Measurements from ENCODE around the gene FBXO45. TPM values are rescaled to one million over a fixed set of nuclear protein-coding genes. Genes with fewer than 3 reads are reported as not detected.
"Not testable (repeated sequence)": the region's sequence is repeated elsewhere in the genome, so short reads cannot be mapped to it uniquely, and the experiment has no call there.

The FBXO45 gene, protein sequence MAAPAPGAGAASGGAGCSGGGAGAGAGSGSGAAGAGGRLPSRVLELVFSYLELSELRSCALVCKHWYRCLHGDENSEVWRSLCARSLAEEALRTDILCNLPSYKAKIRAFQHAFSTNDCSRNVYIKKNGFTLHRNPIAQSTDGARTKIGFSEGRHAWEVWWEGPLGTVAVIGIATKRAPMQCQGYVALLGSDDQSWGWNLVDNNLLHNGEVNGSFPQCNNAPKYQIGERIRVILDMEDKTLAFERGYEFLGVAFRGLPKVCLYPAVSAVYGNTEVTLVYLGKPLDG
- 7.9 TPM for total RNA-seq
- long read RNA-seq, full-length matches to known transcripts = 35 of 37 reads
- long read RNA-seq, partial matches to known transcripts = 1 of 37 reads
- long read RNA-seq, other reads (novel, unspliced or antisense) = 1 of 37 reads

DNA sequence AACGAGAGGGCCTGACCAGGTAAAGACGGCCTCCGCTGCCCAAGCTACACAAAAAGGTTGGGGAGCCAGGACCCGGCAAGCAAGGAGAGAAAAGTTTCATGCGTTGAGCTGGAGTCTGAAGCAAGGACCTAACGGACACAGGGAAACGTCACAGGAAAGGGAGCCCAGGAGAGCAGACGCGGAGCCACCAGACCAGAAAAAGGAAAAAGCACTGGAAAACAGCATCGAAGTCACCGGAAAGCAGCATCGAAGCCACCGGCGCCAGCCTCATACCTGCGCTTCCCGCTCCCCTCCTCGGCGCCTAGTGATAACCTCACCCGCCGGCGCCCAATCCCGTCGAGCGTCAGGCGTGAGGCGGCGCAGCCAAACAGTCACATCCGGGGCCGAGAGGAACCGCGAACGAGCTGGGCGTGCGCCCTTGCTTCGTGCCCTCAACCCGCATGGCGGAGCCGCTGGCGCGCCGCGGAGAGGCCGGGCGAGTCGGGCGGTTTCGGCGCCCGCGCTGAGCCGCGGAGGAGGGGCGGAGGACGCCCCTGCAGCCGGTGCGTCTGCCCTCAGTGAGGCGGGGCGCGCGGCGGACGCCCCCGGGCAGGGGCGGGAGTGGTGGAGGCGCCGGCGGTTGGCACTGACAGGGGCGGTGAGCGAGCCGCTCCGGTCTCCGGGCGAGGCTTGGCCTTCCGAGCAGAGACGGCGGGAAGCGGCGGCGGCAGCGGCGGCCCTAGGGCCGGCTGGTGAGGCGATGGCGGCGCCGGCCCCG, at the start of gene FBXO45, which contains the start of gene WDR53:
TSS of gene FBXO45 (plus strand) at position 415 of the 757 bp plus-strand sequence. CDS start at position 740, 325 bp downstream.
TSS of gene WDR53 (minus strand) at position 309 of the 757 bp plus-strand sequence. CDS start 7,079 bp downstream, outside the sequence.
- DNase-seq = peak; percentile 97
- peak; percentile 100 for ATAC-seq (ENCODE audit: poor library complexity)
- intact Hi-C loops (cut with DNase I) = no loop called here

DNA sequence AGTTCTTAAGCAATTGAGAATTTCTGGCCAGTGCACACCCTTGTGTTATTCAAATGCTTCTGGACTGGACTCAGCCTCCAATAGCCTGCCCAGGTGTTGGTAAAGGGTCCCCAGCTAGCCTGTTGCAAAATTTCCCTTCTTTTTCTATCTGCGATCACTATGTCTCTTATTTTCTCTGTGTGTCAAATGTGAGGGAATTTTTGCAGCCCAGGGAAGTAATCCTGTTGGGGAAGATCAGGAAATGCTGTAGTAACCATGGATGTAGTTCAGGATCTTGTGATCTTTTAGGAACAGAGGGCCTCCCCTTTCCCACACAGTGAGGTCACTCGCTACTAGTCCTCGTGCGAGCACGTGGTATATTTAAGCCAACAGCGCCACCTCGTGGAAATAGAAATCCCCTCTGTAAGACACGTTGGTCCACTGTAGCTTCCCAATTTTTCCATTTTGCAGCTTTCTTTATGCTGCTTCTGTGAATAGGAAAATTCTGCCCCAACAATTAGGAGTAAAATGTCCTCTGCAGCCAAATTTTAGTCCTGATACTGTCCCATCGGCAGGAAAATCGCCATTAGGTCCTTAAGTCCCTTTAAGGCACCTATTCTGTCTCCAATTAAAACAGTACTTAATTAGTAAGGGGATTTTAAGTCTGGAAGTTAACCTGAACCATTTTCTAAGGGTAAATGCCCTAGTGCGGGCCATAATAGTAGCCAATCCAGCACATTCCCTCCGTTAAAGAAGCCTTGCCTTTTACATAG, 49.3 kb upstream of the FBXO45 start:
- peak; percentile 83 for ATAC-seq (ENCODE audit: poor library complexity)
- DNase-seq = peak; percentile 62
- intact Hi-C loops (cut with DNase I) = loop anchor here (5.0 kb wide), 1 partner anchor 267 kb away; no protein-coding TSS in a partner anchor

DNA sequence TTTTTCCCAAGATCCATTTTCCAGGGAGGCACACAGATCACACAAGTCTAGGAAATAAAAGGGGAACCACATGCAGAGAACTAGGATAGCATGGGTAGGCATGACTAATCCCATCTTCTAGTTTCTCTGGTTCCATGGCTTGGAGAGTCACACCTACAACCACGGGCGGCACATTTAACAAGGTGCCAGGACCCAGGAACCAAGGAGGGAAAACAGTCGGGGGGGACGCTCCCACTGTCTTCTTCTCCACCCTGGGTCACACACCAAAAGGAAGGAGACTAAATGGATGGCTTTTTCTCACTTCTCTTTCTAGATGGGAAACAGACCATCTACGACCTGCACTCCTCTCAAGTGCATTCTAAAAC, 48.8 kb upstream of the FBXO45 start:
- ATAC-seq (ENCODE audit: poor library complexity) = no peak
- DNase-seq = no peak
- intact Hi-C loops (cut with DNase I) = loop anchor here (5.0 kb wide), 1 partner anchor 267 kb away; no protein-coding TSS in a partner anchor

DNA sequence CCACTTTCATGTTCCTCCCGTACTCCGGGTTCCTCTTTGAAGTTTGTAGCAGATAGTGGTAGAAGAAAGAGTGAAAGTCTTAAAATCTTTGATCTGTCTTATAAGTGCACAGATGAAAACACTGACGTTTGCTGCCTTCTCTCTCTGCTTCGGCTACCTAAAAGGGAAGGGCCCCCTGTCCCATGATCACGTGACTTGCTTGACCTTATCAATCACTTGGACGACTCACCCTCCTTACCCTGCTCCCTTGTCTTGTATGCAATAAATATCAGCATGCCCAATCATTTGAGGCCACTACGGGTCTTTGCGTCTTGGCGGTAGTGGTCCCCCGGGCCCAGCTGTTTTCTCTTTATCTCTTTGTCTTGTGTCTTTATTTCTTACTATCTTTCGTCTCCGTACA, 47.2 kb upstream of the FBXO45 start:
- ATAC-seq (ENCODE audit: poor library complexity); intact Hi-C loops (cut with DNase I): not testable (repeated sequence)

DNA sequence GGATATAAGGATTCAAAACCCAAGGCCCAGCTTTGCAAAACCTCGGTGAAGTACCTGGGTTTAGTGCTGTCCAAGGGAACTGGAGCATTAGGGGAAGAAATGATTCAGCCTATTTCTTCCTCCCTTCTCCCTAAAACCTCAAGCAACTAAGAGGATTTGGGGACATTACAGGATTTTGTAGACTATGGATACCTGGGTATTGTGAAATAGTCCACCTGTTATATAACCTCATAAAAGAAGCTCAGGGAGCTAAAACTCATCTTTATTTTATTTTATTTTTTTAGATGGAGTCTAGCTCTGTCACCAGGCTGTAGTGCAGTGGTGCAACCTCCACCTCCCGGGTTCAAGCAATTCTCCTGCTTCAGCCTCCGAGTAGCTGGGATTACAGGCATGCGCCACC, 44.6 kb upstream of the FBXO45 start:
- intact Hi-C loops (cut with DNase I) = no loop called here

More for the DNA sequence above, 47.2 kb upstream of the FBXO45 start:
- DNase-seq = not testable (repeated sequence)

DNA sequence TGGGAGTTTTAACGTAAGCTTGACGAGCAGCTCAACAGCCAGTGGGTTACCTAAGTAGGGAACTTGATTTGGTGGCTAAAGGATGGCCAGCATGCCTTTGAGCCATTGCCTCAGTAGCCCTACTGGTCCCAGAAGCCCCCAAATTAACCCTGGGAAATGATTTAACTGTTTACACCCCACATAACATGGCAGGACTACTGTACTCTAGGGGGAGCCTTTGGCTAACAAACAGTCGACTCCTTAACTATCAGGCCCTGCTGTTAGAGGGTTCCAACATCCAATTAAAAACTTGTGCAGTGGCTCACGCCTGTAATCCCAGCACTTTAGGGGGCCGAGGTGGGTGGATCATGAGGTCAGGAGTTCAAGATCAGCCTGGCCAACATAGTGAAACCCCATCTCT, 43.9 kb upstream of the FBXO45 start:
- ATAC-seq (ENCODE audit: poor library complexity) (no peak), DNase-seq (no peak)
- intact Hi-C loops (cut with DNase I) = no loop called here

More for the DNA sequence above, 44.6 kb upstream of the FBXO45 start:
- ATAC-seq (ENCODE audit: poor library complexity) = no peak
- no peak for DNase-seq

DNA sequence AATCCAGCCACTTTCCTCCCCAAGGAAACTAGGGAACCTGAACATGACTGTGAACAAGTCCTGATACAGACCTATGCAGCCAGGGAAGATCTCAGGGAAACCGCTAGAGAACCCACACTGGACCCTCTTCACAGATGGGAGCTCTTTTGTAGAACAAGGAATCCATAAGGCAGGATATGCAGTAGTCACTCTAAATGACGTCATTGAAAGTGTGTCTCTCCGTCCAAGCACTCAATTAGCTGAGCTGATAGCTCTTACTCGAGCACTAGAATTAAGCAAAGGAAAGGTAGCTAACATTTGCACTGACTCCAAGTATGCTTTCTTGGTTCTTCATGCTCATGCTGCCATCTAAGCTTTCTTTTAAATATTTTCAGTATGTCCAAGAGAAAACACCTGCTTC, 43.3 kb upstream of the FBXO45 start:
- DNase-seq = no peak
- ATAC-seq (ENCODE audit: poor library complexity) = no peak
- intact Hi-C loops (cut with DNase I) = no loop called here

DNA sequence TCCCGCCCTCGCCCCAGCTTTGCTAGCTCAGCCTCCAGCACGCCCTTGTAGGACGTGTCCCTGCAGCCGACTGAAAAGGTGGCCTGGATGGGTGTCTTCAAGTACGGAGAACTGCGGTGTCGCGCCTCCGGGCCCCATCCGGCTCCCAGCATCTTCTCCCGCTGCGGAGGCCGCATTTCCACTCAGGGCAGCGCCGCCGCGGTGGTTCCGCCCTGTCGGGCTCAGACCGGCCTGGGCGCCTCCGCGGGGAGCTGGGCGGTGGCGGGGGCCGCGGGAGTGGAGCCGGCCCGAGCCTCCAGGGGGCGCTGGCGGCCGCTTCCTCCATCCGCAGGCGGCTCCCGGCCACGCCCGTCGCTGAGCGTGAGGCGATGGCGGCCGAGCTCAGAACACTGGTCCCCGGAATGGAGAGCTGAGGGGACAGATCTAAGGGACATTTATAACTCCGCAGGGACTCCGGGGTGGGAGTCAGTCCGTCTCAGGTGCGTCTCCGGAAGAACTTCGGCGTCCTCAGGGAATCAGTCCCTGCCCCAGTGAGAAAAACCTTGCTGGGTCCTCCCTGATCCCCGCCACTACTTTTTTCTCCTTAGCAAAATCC, 39.7 kb upstream of the FBXO45 start:
- intact Hi-C loops (cut with DNase I) = no loop called here
- DNase-seq = peak; percentile 90
- ATAC-seq (ENCODE audit: poor library complexity) = peak; percentile 99

DNA sequence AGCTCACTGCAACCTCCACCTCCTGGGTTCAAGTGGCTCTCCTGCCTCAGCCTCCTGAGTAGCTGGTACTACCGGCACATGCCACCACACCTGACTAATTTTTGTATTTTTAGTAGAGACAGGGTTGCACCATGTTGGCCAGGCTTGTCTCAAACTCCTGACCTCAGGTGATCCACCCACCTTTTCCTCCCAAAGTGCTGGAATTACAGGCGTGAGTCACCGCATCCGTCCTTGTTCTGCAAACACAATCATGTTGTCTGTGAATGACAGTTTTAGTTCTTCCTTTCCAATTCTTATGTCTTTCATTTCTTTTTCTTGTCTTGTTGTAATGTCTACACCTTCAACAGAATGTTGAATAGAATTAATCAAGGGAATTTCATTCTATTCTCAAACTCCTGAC, 37.0 kb upstream of the FBXO45 start:
- no peak for DNase-seq
- intact Hi-C loops (cut with DNase I) = no loop called here
- ATAC-seq (ENCODE audit: poor library complexity) = no peak

DNA sequence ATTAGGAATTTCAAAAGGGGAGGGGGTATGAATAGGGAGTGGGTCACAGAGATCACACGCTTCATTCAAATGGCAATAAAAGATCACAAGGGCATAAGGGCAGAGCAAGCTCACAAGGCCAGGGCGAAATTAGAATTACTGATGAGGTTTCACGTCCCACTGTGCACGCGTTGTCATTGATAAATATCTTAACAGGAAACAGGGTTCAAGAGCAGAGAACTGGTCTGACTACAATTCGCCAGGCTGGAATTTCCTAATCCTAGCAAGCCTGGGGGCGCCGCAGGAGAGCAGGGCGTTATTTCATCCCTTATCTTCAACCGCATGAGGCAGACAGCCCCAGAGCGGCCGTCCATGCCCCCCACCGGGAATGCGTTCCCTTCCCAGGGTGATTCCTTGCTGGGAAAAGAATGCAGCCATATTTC, 35.2 kb upstream of the FBXO45 start:
- ATAC-seq (ENCODE audit: poor library complexity) (no peak), DNase-seq (no peak)
- intact Hi-C loops (cut with DNase I) = no loop called here

DNA sequence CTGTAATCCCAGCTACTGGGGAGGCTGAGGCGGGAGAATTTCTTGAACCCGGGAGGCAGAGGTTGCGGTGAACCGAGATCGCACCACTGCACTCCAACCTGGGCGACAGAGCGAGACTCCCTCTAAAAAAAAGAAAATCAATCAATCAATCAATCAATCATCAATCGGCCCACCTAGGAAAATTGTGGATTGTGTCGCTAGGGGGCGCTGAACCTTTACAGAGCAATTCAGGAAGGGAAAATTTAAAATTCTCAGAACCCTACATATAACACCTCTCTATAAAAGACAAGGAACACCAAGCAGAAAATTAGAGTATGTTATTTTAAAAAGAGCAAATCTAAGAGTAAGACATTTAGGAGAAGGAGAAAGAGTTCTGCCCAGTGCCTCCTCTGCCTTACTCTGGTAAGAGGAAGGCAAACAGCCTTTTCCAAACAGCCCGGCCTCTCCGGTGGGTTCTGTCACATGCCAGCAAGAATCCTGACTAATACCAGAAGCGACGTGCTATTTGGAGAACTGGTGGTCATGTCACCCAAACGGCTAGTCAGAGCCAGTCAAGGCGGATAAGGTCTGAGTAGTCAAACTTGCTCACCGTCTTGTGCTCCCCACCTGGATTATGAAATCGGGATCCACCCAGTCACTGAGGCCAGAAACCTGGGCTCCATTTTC, 31.0 kb upstream of the FBXO45 start:
- intact Hi-C loops (cut with DNase I) = no loop called here
- no peak for DNase-seq
- no peak for ATAC-seq (ENCODE audit: poor library complexity)

DNA sequence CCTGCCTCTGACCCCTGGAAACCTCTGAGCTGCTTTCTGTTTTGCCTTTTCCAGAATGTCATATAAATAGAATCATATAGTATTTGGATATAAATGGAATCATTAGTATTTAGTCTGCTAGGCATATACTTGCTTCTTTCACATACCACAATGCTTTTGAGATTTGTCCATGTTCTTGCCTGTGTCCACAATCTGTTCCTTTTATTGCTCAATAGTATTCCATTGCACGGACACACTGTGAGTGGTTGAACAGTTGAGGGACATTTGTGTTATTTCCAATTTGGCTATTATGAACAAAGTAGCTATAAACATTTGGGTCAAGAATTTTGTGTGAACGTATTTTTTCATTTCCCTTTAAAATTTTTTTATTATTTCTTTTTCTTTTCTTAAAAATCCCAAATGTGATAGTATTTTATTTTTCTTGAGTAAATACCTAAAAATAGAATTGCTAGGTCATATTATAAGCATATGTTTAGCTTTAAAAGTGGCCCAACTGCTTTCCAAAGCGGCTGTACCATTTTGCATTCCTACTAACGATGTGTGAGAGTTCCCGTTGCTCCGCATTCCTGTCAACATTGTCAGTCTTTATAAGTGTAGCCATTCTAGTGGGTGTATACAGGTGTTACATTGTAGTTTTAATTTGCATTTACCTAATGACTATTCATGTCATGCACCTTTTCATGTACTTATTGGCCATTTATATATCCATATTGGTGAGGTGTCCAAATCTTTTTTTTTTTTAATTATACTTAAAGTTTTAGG, 26.6 kb upstream of the FBXO45 start:
- no peak for DNase-seq
- ATAC-seq (ENCODE audit: poor library complexity) = no peak
- intact Hi-C loops (cut with DNase I) = loop anchor here (10.0 kb wide), 1 partner anchor 143 kb away; no protein-coding TSS in a partner anchor

DNA sequence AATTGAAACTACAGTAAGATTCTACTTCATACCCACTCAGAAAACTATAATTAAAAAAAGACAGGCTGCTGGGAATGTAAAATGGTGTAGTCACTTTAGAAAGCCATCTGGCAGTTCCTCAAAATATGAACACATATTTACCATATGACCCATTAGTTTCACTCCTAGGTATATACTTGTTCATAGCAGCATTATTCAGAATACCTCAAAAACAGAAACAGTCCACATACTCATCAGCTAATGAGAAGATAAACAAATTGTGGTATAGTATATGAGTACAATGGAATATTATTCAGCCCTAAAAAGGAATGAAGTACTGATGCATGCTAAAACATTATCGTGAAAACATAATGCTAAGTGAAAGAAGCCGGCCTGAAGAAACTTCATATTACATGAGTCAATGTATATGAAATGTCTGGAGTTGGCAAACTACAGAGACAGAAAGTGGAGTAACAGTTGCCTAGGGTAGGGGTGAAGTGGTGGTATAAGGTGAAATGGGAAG, 23.9 kb upstream of the FBXO45 start:
- ATAC-seq (ENCODE audit: poor library complexity) = no peak

DNA sequence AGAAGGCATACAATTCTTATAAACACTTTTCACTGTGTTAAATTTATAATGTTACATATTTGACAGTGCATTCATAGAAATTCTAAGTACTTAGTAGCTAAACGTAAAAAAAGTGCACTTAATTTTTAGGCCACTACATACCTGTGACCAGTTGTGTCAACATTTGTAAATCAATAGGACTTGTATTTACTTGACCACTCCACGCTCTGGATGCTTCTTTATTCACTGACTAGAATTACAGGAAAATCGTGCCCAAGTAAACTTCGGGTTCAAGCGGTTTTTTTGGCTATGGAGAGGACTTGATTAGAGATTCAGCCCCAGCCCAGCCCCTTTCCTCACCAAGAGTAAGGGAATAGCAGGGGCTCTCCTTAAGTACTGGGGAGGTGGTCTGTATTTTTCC, 21.9 kb upstream of the FBXO45 start:
- intact Hi-C loops (cut with DNase I) = loop anchor here (10.0 kb wide), 1 partner anchor 138 kb away; no protein-coding TSS in a partner anchor
- no peak for DNase-seq
- no peak for ATAC-seq (ENCODE audit: poor library complexity)

More for the DNA sequence above, 23.9 kb upstream of the FBXO45 start:
- no peak for DNase-seq
- intact Hi-C loops (cut with DNase I) = loop anchor here (10.0 kb wide), 1 partner anchor 140 kb away; no protein-coding TSS in a partner anchor

DNA sequence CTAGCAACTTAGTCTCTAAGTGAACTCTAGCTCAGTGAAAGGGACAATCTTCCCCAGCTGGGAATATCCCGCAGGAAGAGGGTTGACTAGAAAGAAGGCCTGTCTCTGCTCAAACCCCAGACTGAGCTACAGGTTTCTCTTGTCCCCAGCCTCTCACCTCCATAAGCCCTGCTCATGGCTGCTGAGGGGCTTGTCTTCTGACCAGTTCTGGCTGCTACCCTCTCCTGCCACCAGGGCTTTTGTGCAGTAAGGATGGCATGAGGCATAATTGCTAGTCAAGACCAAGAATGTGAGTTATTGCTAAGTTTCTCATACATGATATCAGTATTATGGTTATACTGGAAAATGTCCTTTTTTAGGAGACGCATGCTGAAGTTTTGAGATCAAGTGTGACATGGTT, 21.4 kb upstream of the FBXO45 start:
- no peak for DNase-seq
- intact Hi-C loops (cut with DNase I) = loop anchor here (10.0 kb wide), 1 partner anchor 138 kb away; no protein-coding TSS in a partner anchor
- ATAC-seq (ENCODE audit: poor library complexity) = no peak

DNA sequence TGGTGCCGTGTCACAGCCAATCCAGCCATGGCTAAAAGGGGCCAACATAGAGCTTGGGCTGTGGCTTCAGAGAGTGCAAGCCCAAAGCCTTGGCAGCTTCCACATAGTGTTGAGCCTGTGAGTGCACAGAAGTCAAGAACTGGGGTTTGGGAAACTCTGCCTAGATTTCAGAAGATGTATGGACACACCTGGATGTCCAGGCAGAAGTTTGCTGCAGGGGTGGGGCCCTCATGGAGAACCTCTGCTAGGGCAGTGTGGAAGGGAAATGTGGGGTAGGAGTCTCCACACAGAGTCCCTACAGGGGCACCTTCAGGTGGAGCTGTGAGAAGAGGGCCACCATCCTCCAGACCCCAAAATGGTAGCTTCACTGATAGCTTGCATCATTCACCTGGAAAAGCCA, 19.1 kb upstream of the FBXO45 start:
- ATAC-seq (ENCODE audit: poor library complexity); DNase-seq: not testable (repeated sequence)
- intact Hi-C loops (cut with DNase I) = loop anchor here (10.0 kb wide), 1 partner anchor 135 kb away; no protein-coding TSS in a partner anchor

DNA sequence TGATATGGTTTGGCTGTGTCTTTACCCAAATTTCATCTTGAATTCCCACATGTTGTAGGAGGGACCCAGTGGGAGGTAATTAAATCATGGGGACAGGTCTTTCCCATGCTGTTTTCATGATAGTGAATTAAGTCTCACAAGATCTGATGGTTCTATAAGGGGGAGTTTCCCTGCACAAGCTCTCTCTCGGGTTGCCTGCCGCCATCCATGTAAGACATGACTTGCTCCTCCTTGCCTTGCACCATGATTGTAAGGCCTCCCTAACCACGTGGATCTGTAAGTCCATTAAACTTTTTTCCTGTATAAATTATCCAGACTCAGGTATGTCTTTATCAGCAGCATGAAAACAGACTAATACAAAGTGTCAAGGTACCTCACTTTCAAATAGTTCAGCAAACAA, 18.3 kb upstream of the FBXO45 start:
- ATAC-seq (ENCODE audit: poor library complexity); intact Hi-C loops (cut with DNase I); DNase-seq: not testable (repeated sequence)

All from Right ventricle myocardium superior (tissue), 1 donor.